AG08396 (cell line): ENCODE measurements around the gene PRKCD.

Experiments
- DNase-seq: peaks from one replicate; pipeline ENCODE4 v3.0.0; 2012; ENCODE audit warnings: low spot score, mixed read lengths

Gene PRKCD

GRCh38 chr3:53232641-53233377, 71.8 kb downstream of the PRKCD start:
- no peak for DNase-seq

GRCh38 chr3:53234130-53234840, 73.3 kb downstream of the PRKCD start:
- DNase-seq: no peak

- no peak for DNase-seq
These were observed 73.8 kb downstream of the PRKCD start for GRCh38 chr3:53234841-53235232.

GRCh38 chr3:53235545-53235944, 74.5 kb downstream of the PRKCD start:
- no peak for DNase-seq

- peak; percentile 91 for DNase-seq
These were observed 75.3 kb downstream of the PRKCD start for GRCh38 chr3:53236112-53236841.

- peak; percentile 87 for DNase-seq
These were observed 77.2 kb downstream of the PRKCD start for GRCh38 chr3:53238051-53238850.

GRCh38 chr3:53238886-53239285, 77.9 kb downstream of the PRKCD start:
- DNase-seq: no peak

GRCh38 chr3:53239800-53240199, 78.8 kb downstream of the PRKCD start:
- DNase-seq: no peak

GRCh38 chr3:53240989-53241972, 80.3 kb downstream of the PRKCD start:
- no peak for DNase-seq

GRCh38 chr3:53242155-53242554, 81.1 kb downstream of the PRKCD start:
- DNase-seq: no peak
